Tibial nerve (tissue), 4 donors: ENCODE data around the gene SLC25A42. TPM values are rescaled to one million over a fixed set of nuclear protein-coding genes. Genes with fewer than 3 reads are reported as not detected.

Experiments used
- DNase-seq, 2 donors: peaks; one replicate each; pipeline ENCODE4 v3.0.0-alpha.2; 2019; ENCODE audit warnings: low spot score in 2 of 2
- H3K27ac ChIP-seq, 4 donors: fragments of 200-600 bp; sonication (generic) in 3 of 4; one replicate each; pipeline ENCODE4 v1.5.1; 2017 to 2019; ENCODE audit warnings: mild to moderate bottlenecking in 1 of 4
- H3K27me3 ChIP-seq, 2 donors: fragments of 200-600 bp; sonication (generic) in 1 of 2; one replicate each; pipeline versions ENCODE4 v1.5.1 to v1.6.0; 2017 to 2019
- H3K36me3 ChIP-seq, 3 donors: fragments of 200-600 bp; sonication (generic); one replicate each; pipeline ENCODE4 v1.5.1; 2018 to 2019
- H3K4me1 ChIP-seq, 4 donors: fragments of 200-600 bp; sonication (generic) in 3 of 4; one replicate each; pipeline ENCODE4 v1.5.1; 2017 to 2019
- H3K4me3 ChIP-seq, 4 donors: fragments of 200-600 bp; sonication (generic) in 3 of 4; one replicate each; pipeline ENCODE4 v1.5.1; 2017 to 2019; ENCODE audit warnings: mild to moderate bottlenecking in 1 of 4, moderate library complexity in 1 of 4
- H3K9me3 ChIP-seq, 4 donors: fragments of 200-600 bp; sonication (generic) in 3 of 4; one replicate each; pipeline ENCODE4 v1.5.1; 2017 to 2019
- EP300 ChIP-seq, 2 donors: sonication (generic); formaldehyde crosslinking; IDR thresholded peaks; one replicate each; pipeline ENCODE4 v1.6.1; 2017; ENCODE audit warnings: antibody characterized with exemption in 2 of 2, mild to moderate bottlenecking in 1 of 2
- POLR2A ChIP-seq, 2 donors: fragments of 450-650 bp; IDR thresholded peaks; one replicate each; pipeline ENCODE4 v1.6.1; 2017; ENCODE audit warnings: antibody characterized with exemption in 2 of 2, mild to moderate bottlenecking in 2 of 2, moderate library complexity in 2 of 2
- WGBS, 2 donors: methylation state at CpG; one replicate each; pipeline ENCODE4 v1.1.5; 2018; 5-methylcytosine and 5-hydroxymethylcytosine counted together
- total RNA-seq, 4 donors: library from RNA; depleted of rRNA; stranded (reverse); fragments of >200 nt; gene quantifications; one replicate each; pipeline ENCODE4 v1.1.0, GENCODE V29; 2016
- TF ChIP-seq, protein P1 (sequence below), 5 experiments: fragments of 200-600 bp in 3 of 5; fragments of 450-650 bp in 2 of 5; sonication (generic) in 3 of 5; IDR thresholded peaks; one replicate each; pipeline ENCODE4 v1.5.1; 2016 to 2019; ENCODE audit warnings: antibody characterized with exemption in 5 of 5, mild to moderate bottlenecking in 3 of 5, moderate library complexity in 2 of 5

The SLC25A42 gene
- total RNA-seq, 4 donors from 2014 or later: 13.8 to 25.5 (median 15.5) TPM

GRCh38 chr19:19140476-19140875 lies 76.7 kb downstream of the SLC25A42 start:
- H3K27ac ChIP-seq: no peak overlapping the region
- no peaks in the 10 kb centered on the region for H3K36me3 ChIP-seq
- H3K4me3 ChIP-seq: no peak overlapping the region
- TF ChIP-seq POLR2A (IDR thresholded peaks at IDR 0.05) (no peak), EP300 (IDR thresholded peaks at IDR 0.05) (no peak)
- TF ChIP-seq, protein P1, sequence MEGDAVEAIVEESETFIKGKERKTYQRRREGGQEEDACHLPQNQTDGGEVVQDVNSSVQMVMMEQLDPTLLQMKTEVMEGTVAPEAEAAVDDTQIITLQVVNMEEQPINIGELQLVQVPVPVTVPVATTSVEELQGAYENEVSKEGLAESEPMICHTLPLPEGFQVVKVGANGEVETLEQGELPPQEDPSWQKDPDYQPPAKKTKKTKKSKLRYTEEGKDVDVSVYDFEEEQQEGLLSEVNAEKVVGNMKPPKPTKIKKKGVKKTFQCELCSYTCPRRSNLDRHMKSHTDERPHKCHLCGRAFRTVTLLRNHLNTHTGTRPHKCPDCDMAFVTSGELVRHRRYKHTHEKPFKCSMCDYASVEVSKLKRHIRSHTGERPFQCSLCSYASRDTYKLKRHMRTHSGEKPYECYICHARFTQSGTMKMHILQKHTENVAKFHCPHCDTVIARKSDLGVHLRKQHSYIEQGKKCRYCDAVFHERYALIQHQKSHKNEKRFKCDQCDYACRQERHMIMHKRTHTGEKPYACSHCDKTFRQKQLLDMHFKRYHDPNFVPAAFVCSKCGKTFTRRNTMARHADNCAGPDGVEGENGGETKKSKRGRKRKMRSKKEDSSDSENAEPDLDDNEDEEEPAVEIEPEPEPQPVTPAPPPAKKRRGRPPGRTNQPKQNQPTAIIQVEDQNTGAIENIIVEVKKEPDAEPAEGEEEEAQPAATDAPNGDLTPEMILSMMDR (IDR thresholded peaks at IDR 0.05): no peak
- H3K4me1 ChIP-seq: peaks cover 0 to 13% (median 8%) of the 10 kb centered on the region in 4 donors
- no peaks in the 10 kb centered on the region for H3K9me3 ChIP-seq
- 61 to 77% methylated on average over 5 of the region's 5 CpGs for whole genome bisulfite sequencing, 2 donors
- H3K27me3 ChIP-seq: no peaks in the 10 kb centered on the region
- DNase-seq: no peak

- DNase-seq: no peak
- peaks cover 0 to 11% (median 8%) of the 10 kb centered on the region in 3 donors for H3K36me3 ChIP-seq
- H3K27ac ChIP-seq: no peak overlapping the region
- H3K27me3 ChIP-seq: no peaks in the 10 kb centered on the region
- H3K4me3 ChIP-seq: no peak overlapping the region
- TF ChIP-seq POLR2A (IDR thresholded peaks at IDR 0.05) (no peak), EP300 (IDR thresholded peaks at IDR 0.05) (no peak)
- TF ChIP-seq, protein P1 (IDR thresholded peaks at IDR 0.05): no peak
- H3K4me1 ChIP-seq: peaks cover 0 to 16% (median 11%) of the 10 kb centered on the region in 4 donors
- 90 to 93% methylated on average over 12 of the region's 12 CpGs for WGBS, 2 donors
- H3K9me3 ChIP-seq: no peaks in the 10 kb centered on the region
Observed at GRCh38 chr19:19142347-19142746, 78.6 kb downstream of the SLC25A42 start.

DNA sequence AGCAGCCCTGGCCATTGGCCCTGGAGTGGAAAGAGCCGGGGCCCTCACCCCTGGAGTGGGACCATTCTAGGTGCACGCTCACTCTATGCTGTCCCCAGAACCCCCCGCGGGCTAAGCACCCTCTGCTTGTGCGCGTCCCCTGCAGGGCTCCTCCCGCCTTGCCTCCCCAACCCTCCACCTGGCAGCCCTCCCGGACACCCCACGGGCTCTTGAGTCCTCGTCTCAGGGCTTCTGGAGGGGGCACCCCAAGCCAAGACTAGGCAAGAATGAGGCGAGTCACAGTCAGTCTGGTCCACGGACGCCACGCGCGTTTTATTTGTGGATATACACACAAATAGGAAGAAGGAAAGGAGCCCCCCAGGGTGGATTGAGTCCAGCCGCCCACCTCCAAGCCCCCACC lies 81.5 kb downstream of the SLC25A42 start:
- no peaks in the 10 kb centered on the region for H3K9me3 ChIP-seq
- no peaks in the 10 kb centered on the region for H3K27me3 ChIP-seq
- no peak for TF ChIP-seq EP300 (IDR thresholded peaks at IDR 0.05)
- no peak for TF ChIP-seq POLR2A (IDR thresholded peaks at IDR 0.05)
- TF ChIP-seq, protein P1 (IDR thresholded peaks at IDR 0.05): no peak
- peaks cover 0 to 35% (median 12%) of the 10 kb centered on the region in 3 donors for H3K36me3 ChIP-seq
- peaks cover 0 to 10% (median 6%) of the 10 kb centered on the region in 4 donors for H3K4me1 ChIP-seq
- no peak overlapping the region for H3K27ac ChIP-seq
- no peak overlapping the region for H3K4me3 ChIP-seq
- DNase-seq: no peak
- 80 to 84% methylated on average over 13 of the region's 17 CpGs for WGBS, 2 donors

- H3K4me3 ChIP-seq: peak overlapping the region in 2 of 4 donors; percentile 4 to 28
Observed at GRCh38 chr19:19145684-19146608, 82.2 kb downstream of the SLC25A42 start.

More at GRCh38 chr19:19145684-19146608, 82.2 kb downstream of the SLC25A42 start:
- Histone ChIP-seq H3K36me3 (peaks cover 0 to 40% (median 12%) of the 10 kb centered on the region in 3 donors), H3K9me3 (no peaks in the 10 kb centered on the region), H3K4me1 (peaks cover 0 to 10% (median 6%) of the 10 kb centered on the region in 4 donors), H3K27me3 (no peaks in the 10 kb centered on the region), H3K27ac (peak overlapping the region in 1 of 4 donors; percentile 26)
- 25 to 27% methylated on average over 39 to 47 of the region's 47 CpGs for WGBS, 2 donors
- TF ChIP-seq, protein P1 (IDR thresholded peaks at IDR 0.05): peak; percentile 94 to 100 (median 97)
- TF ChIP-seq EP300 (IDR thresholded peaks at IDR 0.05): no peak
- peak; percentile 60 to 85 for DNase-seq
